ENCODE data around the gene NPLOC4.
A peak's percentile ranks its signal among the peaks of the same experiment; 100 is the strongest.

Gene NPLOC4

GRCh38 chr17:81511804-81512561, 124.9 kb downstream of the NPLOC4 start:
- H3K27me3 Mint-ChIP-seq, result no peaks in the 10 kb centered on the region
- peaks cover 61 to 62% of the 10 kb centered on the region in 2 donors for H3K4me1 Mint-ChIP-seq (ENCODE audit: low read depth in 2 of 2)
- ATAC-seq (replicated peaks), result no peak
- peaks cover 70% of the 10 kb centered on the region for H3K36me3 Mint-ChIP-seq (ENCODE audit: insufficient read depth)
- H3K27ac Mint-ChIP-seq, result peak overlapping the region; percentile 94 to 99
- DNase-seq, result peak; percentile 26 to 36 (median 26)
- H3K9me3 Mint-ChIP-seq, result no peaks in the 10 kb centered on the region
- H3K4me3 Mint-ChIP-seq, result peak overlapping the region; percentile 94 to 99

- H3K4me1 Mint-ChIP-seq (ENCODE audit: low read depth in 2 of 2), result peaks cover 57 to 58% of the 10 kb centered on the region in 2 donors
- peak overlapping the region; percentile 94 to 99 for H3K4me3 Mint-ChIP-seq
These were observed 125.4 kb downstream of the NPLOC4 start for GRCh38 chr17:81511554-81511803.

GRCh38 chr17:81510785-81511553, 125.9 kb downstream of the NPLOC4 start:
- H3K4me3 Mint-ChIP-seq, result peak overlapping the region; percentile 94 to 99
- no peaks in the 10 kb centered on the region for H3K27me3 Mint-ChIP-seq
- H3K36me3 Mint-ChIP-seq (ENCODE audit: insufficient read depth), result peaks cover 70% of the 10 kb centered on the region
- H3K9me3 Mint-ChIP-seq, result no peaks in the 10 kb centered on the region
- H3K4me1 Mint-ChIP-seq (ENCODE audit: low read depth in 2 of 2), result peaks cover 52 to 54% of the 10 kb centered on the region in 2 donors
- no peak for ATAC-seq (replicated peaks)
- peak; percentile 27 to 49 (median 37) for DNase-seq
- H3K27ac Mint-ChIP-seq, result peak overlapping the region; percentile 94 to 99

More at GRCh38 chr17:81511554-81511803, 125.4 kb downstream of the NPLOC4 start:
- Mint-ChIP-seq H3K36me3 (ENCODE audit: insufficient read depth) (peaks cover 70% of the 10 kb centered on the region), H3K27ac (peak overlapping the region; percentile 94 to 99), H3K27me3 (no peaks in the 10 kb centered on the region), H3K9me3 (no peaks in the 10 kb centered on the region)
- ATAC-seq (replicated peaks) (no peak), DNase-seq (no peak)

GRCh38 chr17:81509972-81510784, 126.7 kb downstream of the NPLOC4 start:
- Mint-ChIP-seq H3K27ac (peak overlapping the region; percentile 94 to 99), H3K27me3 (no peaks in the 10 kb centered on the region), H3K9me3 (no peaks in the 10 kb centered on the region), H3K4me1 (ENCODE audit: low read depth in 2 of 2) (peaks cover 49% of the 10 kb centered on the region in 2 donors), H3K4me3 (peak overlapping the region; percentile 94 to 99), H3K36me3 (ENCODE audit: insufficient read depth) (peaks cover 64% of the 10 kb centered on the region)
- ATAC-seq (replicated peaks) (no peak), DNase-seq (no peak)

GRCh38 chr17:81509207-81509971, 127.5 kb downstream of the NPLOC4 start:
- Mint-ChIP-seq H3K27me3 (no peaks in the 10 kb centered on the region), H3K9me3 (no peaks in the 10 kb centered on the region), H3K4me1 (ENCODE audit: low read depth in 2 of 2) (peaks cover 47% of the 10 kb centered on the region in 2 donors), H3K27ac (peak overlapping the region; percentile 94 to 99), H3K4me3 (peak overlapping the region; percentile 94 to 99), H3K36me3 (ENCODE audit: insufficient read depth) (peaks cover 68% of the 10 kb centered on the region)
- ATAC-seq (replicated peaks) (peak; percentile 4), DNase-seq (peak in 1 of 3 experiments; percentile 18)

- H3K36me3 Mint-ChIP-seq (ENCODE audit: insufficient read depth), result peaks cover 61% of the 10 kb centered on the region
- H3K4me1 Mint-ChIP-seq (ENCODE audit: low read depth in 2 of 2), result peaks cover 46% of the 10 kb centered on the region in 2 donors
- H3K4me3 Mint-ChIP-seq, result peak overlapping the region; percentile 94 to 99
- no peaks in the 10 kb centered on the region for H3K27me3 Mint-ChIP-seq
- H3K27ac Mint-ChIP-seq, result peak overlapping the region; percentile 94 to 99
- no peaks in the 10 kb centered on the region for H3K9me3 Mint-ChIP-seq
- ATAC-seq (replicated peaks) (no peak), DNase-seq (no peak)
These were observed 128.2 kb downstream of the NPLOC4 start for GRCh38 chr17:81508639-81509206.

All from effector memory CD8-positive, alpha-beta T cell (primary cell).